Fibroblast of skin of scalp (primary cell): ENCODE results near the gene TMEM82.
A peak's percentile ranks its signal among the peaks of the same experiment; 100 is the strongest.

Source experiments
- DNase-seq: peaks from one replicate; pipeline ENCODE4 v3.0.0-alpha.2; 2013

Gene TMEM82

GRCh38 chr1:15757016-15757543, 14.8 kb downstream of the TMEM82 start:
- no peak for DNase-seq

DNA sequence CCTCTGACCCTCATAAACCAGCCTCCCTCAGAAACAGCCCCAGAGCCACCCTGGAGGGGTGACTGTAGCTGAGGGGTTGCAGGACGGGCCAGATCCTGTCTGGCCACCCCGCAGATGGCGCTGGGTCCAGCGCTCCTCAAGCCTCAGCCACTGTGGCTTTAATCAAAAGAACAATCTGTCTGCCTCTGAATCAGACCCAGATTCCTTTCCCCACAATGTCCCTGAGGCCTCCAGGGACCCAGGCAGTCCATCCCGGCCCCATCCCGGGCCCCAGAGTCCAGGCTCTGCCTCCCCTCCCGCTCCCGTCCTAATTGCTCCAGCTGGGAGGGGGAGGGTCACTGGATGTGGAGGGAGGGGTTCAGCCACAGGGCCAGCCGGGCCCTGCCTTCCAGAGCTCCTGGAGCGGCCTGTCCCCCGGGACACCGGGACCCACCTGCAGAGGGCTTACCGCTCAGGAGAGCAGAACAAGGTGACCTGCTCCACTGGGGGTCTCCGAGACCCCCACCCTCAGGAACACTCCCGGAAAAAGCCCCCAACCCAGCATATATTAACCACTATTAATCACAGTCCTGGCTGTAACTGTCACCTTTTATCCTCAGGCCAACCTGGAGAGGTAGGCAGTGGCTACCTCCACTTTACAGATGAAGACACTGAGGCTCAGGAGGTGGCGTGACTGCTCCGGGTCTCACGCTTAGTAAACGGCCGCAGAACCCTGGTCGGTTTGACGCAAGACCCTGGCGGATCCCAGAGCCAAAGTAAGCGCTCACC, 15.5 kb downstream of the TMEM82 start:
- DNase-seq = peak; percentile 69

- DNase-seq = peak; percentile 45
Observed at GRCh38 chr1:15758343-15758931, 16.1 kb downstream of the TMEM82 start, which contains the start of gene FBLIM1. TSS of gene FBLIM1 (plus strand) at chr1:15758795. CDS start at chr1:15764984, 6,189 bp downstream.

DNA sequence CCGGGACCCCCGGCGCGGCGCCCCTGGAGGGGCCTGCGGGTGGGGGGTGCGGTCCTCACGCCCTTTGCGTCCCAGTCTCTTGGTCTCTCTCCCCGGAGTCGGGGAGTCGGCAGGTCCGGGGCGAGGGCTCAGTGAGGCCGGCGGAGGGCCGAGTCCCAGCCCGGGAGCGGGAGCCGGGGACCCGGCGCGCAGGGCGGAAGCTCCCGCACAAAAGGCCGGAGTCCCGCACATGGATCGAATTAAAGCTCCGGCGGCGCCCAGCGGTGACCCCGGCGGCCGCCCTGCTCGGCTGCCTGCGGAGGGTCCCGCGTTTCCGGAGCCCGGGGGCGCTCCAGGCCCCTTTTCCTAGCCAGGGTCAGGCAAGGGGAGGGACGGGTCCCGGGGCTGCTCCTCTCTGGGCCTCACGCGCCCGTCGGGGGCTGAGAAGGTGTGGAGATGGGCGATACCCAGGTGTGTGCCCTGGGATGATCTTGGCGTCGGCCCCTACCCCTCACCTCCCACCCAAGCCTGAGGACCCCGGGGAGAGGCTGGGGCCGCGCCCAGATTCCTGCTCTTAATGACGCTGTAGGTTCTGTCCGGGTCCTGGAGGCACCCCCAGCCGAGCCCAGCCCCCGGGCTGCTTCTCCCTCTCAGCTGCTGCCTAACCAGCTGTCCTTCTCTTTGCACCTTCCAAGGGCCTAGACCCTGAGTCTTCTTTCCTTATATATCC, 16.8 kb downstream of the TMEM82 start:
- DNase-seq = peak; percentile 31

DNA sequence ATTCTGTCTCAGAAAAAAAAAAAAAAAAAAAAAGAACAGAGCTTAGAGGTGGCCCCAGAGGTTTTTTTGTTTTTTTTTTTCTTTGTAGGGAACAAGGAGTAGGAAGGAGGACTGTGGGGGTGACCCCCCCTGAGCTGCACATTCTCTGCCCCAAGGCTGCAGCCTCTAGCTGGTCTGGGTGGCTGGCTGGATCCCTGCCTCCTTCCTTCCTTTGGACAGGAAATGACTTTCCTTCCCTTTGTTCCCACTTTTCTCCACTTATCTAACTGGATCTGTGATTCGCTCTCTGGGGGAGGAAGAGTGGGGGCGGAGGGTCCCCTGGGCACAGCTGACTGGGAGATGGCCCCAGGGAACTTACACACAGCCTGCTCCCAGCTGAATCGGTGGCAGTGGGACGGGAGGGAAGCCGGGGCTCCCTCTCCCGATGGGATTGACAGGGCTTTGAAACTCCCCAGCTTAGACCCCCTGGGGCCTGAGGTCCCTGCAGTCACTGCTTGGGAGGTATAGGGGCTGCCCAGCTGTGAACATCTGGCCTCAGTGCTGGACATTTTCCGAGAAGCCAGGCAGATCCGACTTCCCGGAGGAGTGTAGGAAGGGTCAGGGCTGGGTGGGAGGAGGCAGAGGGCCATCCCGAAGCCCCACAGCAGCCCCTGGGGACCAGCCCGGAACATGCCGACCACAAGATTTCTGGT, 18.4 kb downstream of the TMEM82 start:
- peak; percentile 68 for DNase-seq

DNA sequence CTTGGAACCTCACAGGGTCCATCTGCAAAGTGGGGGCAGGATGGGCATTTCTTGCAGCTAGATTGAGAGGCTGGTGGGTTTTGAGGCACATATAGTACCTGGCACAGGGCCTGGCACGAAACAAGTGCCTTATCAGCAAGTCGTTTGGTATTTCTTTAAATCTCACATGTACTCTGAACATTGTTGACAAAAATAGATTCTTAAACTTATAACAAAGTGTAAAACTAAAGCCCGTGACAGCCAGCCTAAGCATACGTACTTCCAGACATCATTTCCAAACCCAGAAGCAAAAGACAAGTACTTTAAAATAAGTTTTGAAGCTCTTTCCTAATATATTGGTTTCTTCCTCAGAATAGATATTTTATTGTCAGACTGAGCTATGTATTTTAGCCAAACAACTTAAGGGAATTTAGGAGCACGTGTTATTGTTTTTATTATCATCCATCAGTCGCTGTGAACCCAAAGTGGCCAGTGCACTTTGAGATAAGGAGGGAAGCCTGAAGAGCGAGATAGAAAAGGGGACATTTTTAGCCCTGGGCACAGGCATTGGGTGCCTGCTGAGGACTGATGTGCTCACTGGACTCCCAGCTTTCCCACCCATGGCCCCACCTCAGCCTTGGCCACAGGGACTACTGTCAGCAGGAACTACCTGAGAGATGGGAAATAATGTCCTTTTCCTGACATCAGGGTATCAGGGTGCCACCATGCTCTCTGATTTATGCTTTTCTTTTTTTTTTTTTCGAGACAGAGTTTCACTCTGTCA, 19.2 kb downstream of the TMEM82 start:
- no peak for DNase-seq

DNA sequence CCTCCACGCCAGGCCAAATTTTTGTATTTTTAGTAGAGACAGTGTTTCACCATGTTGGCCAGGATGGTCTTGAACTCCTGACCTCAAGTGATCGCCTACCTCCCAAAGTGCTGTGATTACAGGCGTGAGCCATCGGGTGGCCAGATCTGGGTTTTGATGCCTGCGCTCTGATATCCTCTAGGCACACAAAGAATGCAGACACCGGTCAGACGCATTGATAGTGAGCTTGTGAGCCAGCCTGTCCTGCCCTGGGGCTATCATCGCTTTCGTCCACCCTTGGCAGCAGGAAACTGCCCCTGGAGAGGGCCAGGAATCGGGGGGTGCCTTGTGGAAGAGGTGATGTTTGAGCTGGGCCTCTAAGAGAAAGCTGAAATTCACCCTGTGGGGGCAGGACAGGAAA, 20.2 kb downstream of the TMEM82 start:
- no peak for DNase-seq

DNA sequence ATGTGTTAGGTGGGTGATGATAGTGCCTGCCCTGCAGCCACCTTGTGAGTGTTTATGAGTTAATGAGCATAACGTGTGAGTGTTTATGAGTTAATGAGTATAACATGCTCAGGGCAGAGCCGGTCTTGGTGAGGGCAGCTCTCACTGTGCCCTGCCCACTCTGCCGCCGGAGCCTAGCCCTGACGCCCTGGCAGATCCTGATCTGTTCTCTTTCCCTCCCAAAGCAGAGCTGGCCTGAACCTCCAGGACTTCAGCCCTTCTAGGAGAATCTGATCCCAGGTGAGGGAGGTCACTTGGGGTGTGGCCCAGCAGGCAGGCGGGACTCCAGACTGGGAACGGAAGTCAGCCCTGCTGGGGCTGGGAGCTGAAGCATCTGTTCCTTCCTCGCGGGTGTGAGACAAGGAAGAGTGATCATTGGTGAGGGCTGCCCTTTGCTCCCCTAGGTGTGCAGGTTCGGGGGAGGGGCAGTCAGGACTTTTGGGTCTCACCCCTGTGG, 22.0 kb downstream of the TMEM82 start:
- no peak for DNase-seq

- DNase-seq = no peak
Observed at GRCh38 chr1:15764890-15765289, 22.6 kb downstream of the TMEM82 start.

DNA sequence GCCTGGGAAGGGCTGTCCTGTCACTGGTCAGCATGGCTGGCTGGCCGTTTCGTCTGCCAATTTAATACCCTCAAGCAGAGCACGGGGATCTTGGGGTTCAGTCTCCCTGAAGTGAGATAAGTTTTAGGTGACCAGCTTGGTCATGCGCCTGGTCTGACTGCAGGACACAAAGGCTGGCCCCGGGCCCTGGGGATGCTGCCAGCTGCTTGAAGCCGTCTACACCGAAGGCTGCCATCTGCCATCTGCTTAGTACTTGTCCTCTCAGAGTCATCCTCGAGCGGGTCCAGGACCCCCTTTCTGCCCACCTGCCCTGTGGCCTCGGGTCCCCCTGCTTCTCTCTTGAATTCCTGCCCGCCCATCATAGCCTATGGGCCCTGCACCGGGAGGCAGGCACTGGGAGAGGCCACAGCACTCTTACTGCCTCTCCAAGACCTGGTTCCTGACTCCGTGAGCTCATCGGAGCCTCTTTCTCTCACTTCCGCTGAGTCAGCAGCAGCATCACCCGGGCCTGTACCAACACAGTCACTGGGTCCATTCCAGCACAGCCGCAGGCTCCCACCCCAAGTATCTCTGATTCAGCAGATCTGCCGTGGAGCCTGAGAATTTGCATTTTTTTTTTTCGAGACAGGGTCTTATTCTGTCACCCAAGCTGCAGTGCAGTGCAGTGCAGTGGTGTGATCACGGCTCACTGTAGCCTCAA, 23.3 kb downstream of the TMEM82 start:
- peak; percentile 30 for DNase-seq

DNA sequence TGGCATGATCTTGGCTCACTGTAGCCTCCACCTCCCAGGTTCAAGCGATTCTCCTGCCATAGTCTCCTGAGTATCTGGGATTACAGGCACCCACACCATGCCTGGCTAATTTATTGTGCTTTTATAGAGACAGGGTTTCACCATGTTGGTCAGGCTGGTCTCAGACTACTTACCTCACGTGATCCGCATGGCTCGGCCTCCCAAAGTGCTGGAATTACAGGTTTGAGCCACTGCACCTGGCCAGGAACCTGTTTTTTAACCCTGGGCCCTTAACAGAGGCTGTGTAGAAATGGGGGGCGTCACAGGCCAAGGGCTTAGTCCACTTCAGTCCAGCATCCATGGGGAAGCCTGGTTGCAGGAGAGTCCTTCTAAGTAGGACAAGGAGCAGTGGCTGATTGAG, 25.6 kb downstream of the TMEM82 start:
- no peak for DNase-seq

DNA sequence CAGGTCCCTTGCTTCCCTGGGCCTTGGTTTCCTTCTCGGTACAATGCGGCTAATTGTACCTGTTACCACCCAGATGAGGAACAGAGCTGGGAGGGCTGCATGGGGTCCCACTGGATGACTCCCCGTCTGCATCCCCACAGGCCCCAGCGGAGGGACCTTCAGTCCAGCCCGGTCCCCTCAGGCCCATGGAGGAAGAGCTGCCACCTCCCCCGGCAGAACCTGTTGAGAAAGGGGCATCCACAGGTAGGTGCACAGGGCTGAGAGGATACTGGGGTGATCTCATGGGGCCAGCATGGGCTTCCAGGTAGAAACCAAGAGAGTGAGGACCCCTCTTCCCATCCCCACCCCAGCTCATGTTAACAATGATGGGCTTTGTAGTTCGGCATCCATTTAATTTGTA, 26.1 kb downstream of the TMEM82 start:
- DNase-seq = no peak

DNA sequence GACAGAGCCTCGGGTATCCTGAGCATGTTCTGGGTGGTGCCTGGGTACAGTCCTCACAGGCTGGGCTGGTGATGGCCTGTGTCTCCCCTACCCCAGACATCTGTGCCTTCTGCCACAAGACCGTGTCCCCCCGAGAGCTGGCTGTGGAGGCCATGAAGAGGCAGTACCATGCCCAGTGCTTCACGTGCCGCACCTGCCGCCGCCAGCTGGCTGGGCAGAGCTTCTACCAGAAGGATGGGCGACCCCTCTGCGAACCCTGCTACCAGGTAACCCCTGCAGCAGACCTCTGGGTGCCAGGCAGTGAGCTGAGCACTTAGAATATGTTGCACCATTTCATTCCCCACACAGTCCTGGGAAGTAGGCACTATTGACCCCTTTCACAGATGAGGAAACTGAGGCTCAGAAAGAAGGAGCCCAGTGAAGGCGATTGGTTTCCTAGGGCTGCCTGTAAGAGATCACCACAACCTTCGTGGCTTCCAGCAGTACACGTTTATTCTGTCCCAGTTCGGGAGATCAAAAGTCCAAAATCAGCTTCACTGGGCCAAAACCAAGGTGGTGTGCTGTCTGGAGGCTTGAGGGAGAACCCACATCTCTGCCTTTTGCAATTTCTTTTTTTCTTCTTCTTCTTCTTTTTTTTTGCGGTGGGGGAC, 28.1 kb downstream of the TMEM82 start:
- DNase-seq = no peak

DNA sequence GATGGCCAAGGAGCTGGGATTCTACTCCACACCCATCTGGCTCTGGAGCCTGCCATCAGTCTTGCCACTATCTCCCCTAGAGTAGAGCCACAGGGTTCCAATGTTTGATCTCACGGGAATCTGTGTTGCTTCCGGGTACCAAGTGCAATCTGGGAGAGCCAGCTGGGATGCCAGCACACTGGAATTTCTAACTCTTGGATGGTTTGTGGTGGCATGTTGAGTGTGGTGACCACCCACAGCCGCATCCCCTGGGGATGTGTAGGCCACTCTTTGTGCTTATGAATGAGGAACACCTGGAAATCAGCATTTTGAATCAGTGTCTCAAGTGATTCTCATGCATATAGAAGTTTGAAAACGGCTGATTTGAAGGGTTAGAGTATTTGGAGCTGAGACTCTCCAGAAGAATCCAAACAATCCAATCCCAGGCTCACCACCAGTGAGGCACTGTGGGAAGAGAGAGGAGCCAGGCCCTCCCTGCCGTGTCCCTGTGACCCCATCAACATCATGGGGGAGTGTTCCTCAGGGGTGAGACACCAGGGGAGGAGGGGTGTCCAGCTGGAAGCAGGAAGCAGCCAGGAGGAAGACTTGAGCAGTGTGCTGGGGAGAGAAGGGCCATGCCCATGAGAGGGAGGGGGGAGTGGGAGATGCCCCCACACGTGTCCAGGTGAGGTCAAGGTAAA, 29.7 kb downstream of the TMEM82 start:
- DNase-seq = no peak

GRCh38 chr1:15775706-15776105, 33.4 kb downstream of the TMEM82 start:
- no peak for DNase-seq

GRCh38 chr1:15777909-15778707, 35.8 kb downstream of the TMEM82 start:
- no peak for DNase-seq

GRCh38 chr1:15785683-15786082, 43.4 kb downstream of the TMEM82 start:
- DNase-seq = no peak

DNA sequence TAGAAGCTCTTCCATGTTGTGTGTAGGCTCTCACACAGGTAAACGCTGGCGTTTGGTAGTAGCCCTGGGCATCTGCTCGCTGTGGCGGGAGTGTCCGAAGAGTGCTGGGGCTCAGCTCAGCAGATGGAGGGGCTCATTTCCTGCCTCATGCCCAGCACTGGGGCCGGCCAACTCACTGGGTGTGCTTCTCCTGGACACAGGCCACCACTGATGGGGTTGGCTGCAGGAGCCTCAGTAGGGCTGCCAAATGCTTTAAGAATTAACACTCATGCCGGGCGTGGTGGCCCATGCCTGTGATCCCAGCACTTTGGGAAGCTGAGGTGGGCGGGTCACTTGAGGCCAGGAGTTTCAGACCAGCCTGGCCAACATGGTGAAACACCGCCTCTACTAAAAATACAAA, 44.3 kb downstream of the TMEM82 start:
- DNase-seq = peak; percentile 51
